ENCODE results near the gene BDKRB1.

BDKRB1 gene

GRCh38 chr14:96263347-96264199 lies 7.6 kb downstream of the BDKRB1 start:
- no peak for DNase-seq

GRCh38 chr14:96264200-96264553 lies 8.2 kb downstream of the BDKRB1 start:
- no peak for DNase-seq

- DNase-seq: no peak
Observed at GRCh38 chr14:96264853-96265252, 8.8 kb downstream of the BDKRB1 start.

GRCh38 chr14:96265383-96266095 lies 9.5 kb downstream of the BDKRB1 start:
- DNase-seq: no peak

- DNase-seq: no peak
Observed at GRCh38 chr14:96267336-96267735, 11.3 kb downstream of the BDKRB1 start.

GRCh38 chr14:96267916-96268315 lies 11.9 kb downstream of the BDKRB1 start:
- no peak for DNase-seq

GRCh38 chr14:96268431-96269358 lies 12.7 kb downstream of the BDKRB1 start:
- no peak for DNase-seq

- no peak for DNase-seq
Observed at GRCh38 chr14:96269359-96269710, 13.3 kb downstream of the BDKRB1 start.

GRCh38 chr14:96270565-96271420 lies 14.8 kb downstream of the BDKRB1 start:
- DNase-seq: no peak

- no peak for DNase-seq
Observed at GRCh38 chr14:96271421-96271762, 15.4 kb downstream of the BDKRB1 start.

GRCh38 chr14:96272777-96273473 lies 16.9 kb downstream of the BDKRB1 start:
- no peak for DNase-seq

GRCh38 chr14:96273629-96274028 lies 17.6 kb downstream of the BDKRB1 start:
- no peak for DNase-seq

- DNase-seq: no peak
Observed at GRCh38 chr14:96274122-96274521, 18.1 kb downstream of the BDKRB1 start.

GRCh38 chr14:96274543-96274942 lies 18.5 kb downstream of the BDKRB1 start:
- no peak for DNase-seq

- DNase-seq: peak; percentile 45 to 53
Observed at GRCh38 chr14:96275177-96276112, 19.4 kb downstream of the BDKRB1 start.

- DNase-seq: no peak
Observed at GRCh38 chr14:96277890-96278289, 21.9 kb downstream of the BDKRB1 start.

- no peak for DNase-seq
Observed at GRCh38 chr14:96279564-96279963, 23.6 kb downstream of the BDKRB1 start.

- DNase-seq: no peak
Observed at GRCh38 chr14:96280104-96280503, 24.1 kb downstream of the BDKRB1 start.

- no peak for DNase-seq
Observed at GRCh38 chr14:96281486-96281885, 25.5 kb downstream of the BDKRB1 start.

- DNase-seq: no peak
Observed at GRCh38 chr14:96284008-96284407, 28.0 kb downstream of the BDKRB1 start.

- DNase-seq: no peak
Observed at GRCh38 chr14:96284430-96284829, 28.4 kb downstream of the BDKRB1 start.

Measured in CD4-positive, alpha-beta T cell treated with Interleukin-1 beta for 1 hour (primary cell).